HepG2 (cell line): Measurements from ENCODE around the gene SLCO4A1. TPM values are rescaled to one million over a fixed set of nuclear protein-coding genes. Genes with fewer than 3 reads are reported as not detected.

Source experiments
- FOXK1 ChIP-seq: sonication (generic); formaldehyde crosslinking; IDR thresholded peaks from 2 replicates; pipeline ENCODE4 v1.4.0; 2020; ENCODE audit warnings: low read depth, missing genetic modification reagents, borderline replicate concordance
- HDAC1 ChIP-seq: sonication (generic); formaldehyde crosslinking; IDR thresholded peaks from 2 replicates; pipeline ENCODE4 v1.5.1; 2020; ENCODE audit warnings: mild to moderate bottlenecking, missing genetic modification reagents
- HDAC2 ChIP-seq: sonication (generic); formaldehyde crosslinking; IDR thresholded peaks from 2 replicates; pipeline ENCODE4 v1.4.0; 2020; ENCODE audit warnings: missing genetic modification reagents
- HOXA3 ChIP-seq: sonication (generic); formaldehyde crosslinking; IDR thresholded peaks from 2 replicates; pipeline ENCODE4 v1.5.0; 2020; ENCODE audit warnings: missing genetic modification reagents
- MEF2D ChIP-seq: sonication (generic); formaldehyde crosslinking; IDR thresholded peaks from 2 replicates; pipeline ENCODE4 v1.5.1; 2020; ENCODE audit warnings: mild to moderate bottlenecking, missing genetic modification reagents
- MIER2 ChIP-seq: IDR thresholded peaks from 2 replicates; pipeline ENCODE4 v1.6.1; 2016; ENCODE audit warnings: missing biosample characterization, missing genetic modification reagents
- NCOA5 ChIP-seq: sonication (generic); formaldehyde crosslinking; IDR thresholded peaks from 2 replicates; pipeline ENCODE4 v1.4.0; 2020; ENCODE audit warnings: missing genetic modification reagents
- NFRKB ChIP-seq: fragments of 450-650 bp; IDR thresholded peaks from 2 replicates; pipeline ENCODE4 v1.6.1; 2017
- NFYB ChIP-seq: sonication (generic); formaldehyde crosslinking; IDR thresholded peaks from 2 replicates; pipeline ENCODE4 v1.4.0; 2020; ENCODE audit warnings: missing genetic modification reagents
- NR2F6 ChIP-seq, 2 experiments: IDR thresholded peaks; 2 replicates each; pipeline ENCODE4 v1.6.1; 2016; ENCODE audit warnings: antibody characterized with exemption in 1 of 2, mild to moderate bottlenecking in 1 of 2
- NRL ChIP-seq: sonication (generic); formaldehyde crosslinking; IDR thresholded peaks from 2 replicates; pipeline ENCODE4 v1.5.0; 2020; ENCODE audit warnings: missing genetic modification reagents, mild to moderate bottlenecking, moderate library complexity, borderline replicate concordance
- PHF5A ChIP-seq: IDR thresholded peaks from one replicate; pipeline ENCODE4 v1.6.1; 2018; ENCODE audit warnings: low read depth, missing genetic modification reagents; ENCODE audit not compliant: unreplicated experiment
- PLRG1 ChIP-seq: fragments of 450-650 bp; conservative IDR thresholded peaks from 2 replicates; pipeline ENCODE4 v1.6.1; 2016
- PREB ChIP-seq: sonication (generic); formaldehyde crosslinking; IDR thresholded peaks from 2 replicates; pipeline ENCODE4 v1.4.0; 2020; ENCODE audit warnings: missing genetic modification reagents
- SIX4 ChIP-seq: sonication (generic); formaldehyde crosslinking; IDR thresholded peaks from 2 replicates; pipeline ENCODE4 v1.4.0; 2020; ENCODE audit warnings: missing genetic modification reagents
- STAG1 ChIP-seq: sonication (generic); formaldehyde crosslinking; IDR thresholded peaks from 2 replicates; pipeline ENCODE4 v1.4.0; 2020; ENCODE audit warnings: missing genetic modification reagents
- TCF7 ChIP-seq: sonication (generic); IDR thresholded peaks from 2 replicates; pipeline ENCODE4 v1.6.1; 2016; ENCODE audit warnings: antibody characterized with exemption, low read depth
- ZBTB25 ChIP-seq: IDR thresholded peaks from 2 replicates; pipeline ENCODE4 v1.6.1; 2018; ENCODE audit warnings: missing genetic modification reagents
- ZBTB37 ChIP-seq: sonication (generic); formaldehyde crosslinking; IDR thresholded peaks from 2 replicates; pipeline ENCODE4 v1.4.0; 2020; ENCODE audit warnings: mild to moderate bottlenecking, missing genetic modification reagents
- ZFP91 ChIP-seq: sonication (generic); formaldehyde crosslinking; IDR thresholded peaks from 2 replicates; pipeline ENCODE4 v1.9.0; 2022; ENCODE audit warnings: missing genetic modification reagents, mild to moderate bottlenecking, borderline replicate concordance
- ZFX ChIP-seq: sonication (generic); formaldehyde crosslinking; IDR thresholded peaks from 2 replicates; pipeline ENCODE4 v1.4.0; 2020; ENCODE audit warnings: mild to moderate bottlenecking, low read depth, missing genetic modification reagents, moderate library complexity
- ZKSCAN5 ChIP-seq: sonication (generic); formaldehyde crosslinking; IDR thresholded peaks from 2 replicates; pipeline ENCODE4 v1.5.1; 2020; ENCODE audit warnings: mild to moderate bottlenecking, missing genetic modification reagents
- ZMYM4 ChIP-seq: sonication (generic); formaldehyde crosslinking; IDR thresholded peaks from 2 replicates; pipeline ENCODE4 v1.8.1; 2023; ENCODE audit warnings: mild to moderate bottlenecking, missing genetic modification reagents
- ZNF292 ChIP-seq: sonication (generic); formaldehyde crosslinking; IDR thresholded peaks from 2 replicates; pipeline ENCODE4 v1.8.1; 2022; ENCODE audit warnings: mild to moderate bottlenecking, low read depth, missing genetic modification reagents, borderline replicate concordance
- ZNF670 ChIP-seq: sonication (generic); formaldehyde crosslinking; IDR thresholded peaks from 2 replicates; pipeline ENCODE4 v1.8.0; 2022; ENCODE audit warnings: mild to moderate bottlenecking, missing genetic modification reagents, borderline replicate concordance
- ZNF761 ChIP-seq: sonication (generic); formaldehyde crosslinking; conservative IDR thresholded peaks from 2 replicates; pipeline ENCODE4 v1.4.0; 2020; ENCODE audit warnings: mild to moderate bottlenecking, missing genetic modification reagents
- ZNF792 ChIP-seq: IDR thresholded peaks from 2 replicates; pipeline ENCODE4 v1.6.1; 2016
- polyA plus RNA-seq, 8 experiments: library from polyadenylated mRNA; depleted of rRNA in 3 of 8; stranded (reverse) in 7 of 8; unstranded in 1 of 8; fragments of >200 nt; fragmentation: Illumina TruSeq in 4 of 8; extraction: Trizol in 4 of 8; gene quantifications; 2 replicates each; pipeline versions ENCODE4 v1.2.1 to v1.2.3, GENCODE V29; 2011 to 2016; ENCODE audit warnings: low read depth in 4 of 8, missing spikeins in 1 of 8, mixed read lengths in 1 of 8; ENCODE audit not compliant: insufficient read depth in 1 of 8
- total RNA-seq, 5 experiments: library from RNA; depleted of rRNA; stranded (reverse); fragments of >200 nt; fragmentation: Illumina TruSeq; extraction: Trizol; gene quantifications; 2 replicates each; pipeline ENCODE4 v1.2.3, GENCODE V29; 2016; ENCODE audit warnings: low read depth in 1 of 5

The SLCO4A1 gene
- total and polyA plus RNA-seq, 2 of the 13 experiments (the other 11 are each of a cell fraction or from before 2014, with no cell fraction given), result 55.5 to 112 TPM

DNA sequence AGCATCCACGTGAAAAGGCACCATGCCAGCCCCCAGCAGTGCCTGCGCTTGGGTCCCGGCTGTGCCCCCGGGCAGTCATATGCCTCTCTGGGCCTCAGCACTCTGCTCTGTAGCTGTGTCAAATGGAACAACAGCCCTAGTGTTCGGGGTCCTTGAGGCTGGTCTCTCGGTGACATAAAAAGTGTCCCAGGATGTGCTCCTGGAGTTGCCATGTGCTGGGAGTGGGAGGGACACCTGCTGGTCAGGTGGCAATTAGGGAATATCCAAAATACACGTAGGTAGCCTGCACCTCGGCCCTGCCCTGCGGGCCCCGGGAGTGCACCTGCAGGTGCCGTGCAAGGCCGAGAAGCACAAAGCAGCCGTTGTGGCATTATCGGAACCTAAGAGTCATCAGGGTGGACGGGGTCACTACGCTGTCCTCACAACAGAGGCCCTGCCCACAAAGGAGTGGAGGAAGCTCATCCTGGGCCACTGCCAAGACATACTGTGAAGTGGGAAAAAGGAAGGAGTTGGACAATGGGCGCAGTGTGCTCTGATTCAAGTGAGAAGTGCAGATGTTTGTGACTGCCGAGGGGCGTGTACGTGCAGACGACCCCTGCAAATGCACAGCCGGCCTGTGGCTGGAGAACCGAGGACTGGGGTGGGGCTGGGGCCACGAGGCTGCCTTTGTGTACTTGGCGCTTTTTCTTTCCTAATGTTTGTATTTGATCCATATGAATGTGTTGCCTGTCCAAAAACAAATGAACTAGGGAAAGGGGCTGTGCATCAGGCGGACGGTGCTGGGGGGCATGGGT lies 24.6 kb downstream of the SLCO4A1 start (continued):
- TF ChIP-seq ZBTB25, result peak; percentile 77
- TF ChIP-seq ZNF792, result peak; percentile 36
- TF ChIP-seq NFYB (CRISPR knock-in tag), result no peak; the same call in 1 of the 2 replicates
- no peak for TF ChIP-seq MEF2D (CRISPR knock-in tag)
- TF ChIP-seq FOXK1 (CRISPR knock-in tag), result peak; percentile 67; the same call in 1 of the 2 replicates
- peak; percentile 31 for TF ChIP-seq PHF5A (CRISPR knock-in tag)
- peak; percentile 64; the same call in 1 of the 2 replicates for TF ChIP-seq ZMYM4 (CRISPR knock-in tag)
- TF ChIP-seq ZFX, result peak; percentile 91
- TF ChIP-seq HDAC1, result peak; percentile 95
- TF ChIP-seq HOXA3, result peak; percentile 83
- TF ChIP-seq ZBTB37, result 0 out of 2 replicates have a peak, but pooled peaks have one; percentile 17
- peak; percentile 59 for TF ChIP-seq MIER2 (CRISPR knock-in tag)
- TF ChIP-seq TCF7, result peak; percentile 58; the same call in 1 of the 2 replicates
- peak; percentile 56 for TF ChIP-seq STAG1 (CRISPR knock-in tag)
- TF ChIP-seq PREB, result 0 out of 2 replicates have a peak, but pooled peaks have one; percentile 15
- no peak for TF ChIP-seq NFRKB
- no peak; the same call in 1 of the 2 replicates for TF ChIP-seq NRL
- no peak for TF ChIP-seq PLRG1
- no peak for TF ChIP-seq ZKSCAN5 (CRISPR knock-in tag)
- TF ChIP-seq ZNF292 (CRISPR knock-in tag), result no peak
- TF ChIP-seq ZNF670 (CRISPR knock-in tag), result no peak
- peak; percentile 97 for TF ChIP-seq ZNF761 (CRISPR knock-in tag)
- TF ChIP-seq NCOA5 (CRISPR knock-in tag), result no peak
- peak; percentile 87; the same call in 1 of the 2 replicates for TF ChIP-seq ZFP91 (CRISPR knock-in tag)
- TF ChIP-seq NR2F6 (IDR thresholded peaks at IDR 0.05), result peak; percentile 94
- TF ChIP-seq NR2F6 (CRISPR knock-in tag; IDR thresholded peaks at IDR 0.05), result peak; percentile 97
- peak; percentile 78; the same call in 1 of the 2 replicates for TF ChIP-seq SIX4
- peak; percentile 97 for TF ChIP-seq HDAC2 (CRISPR knock-in tag)
